Activated CD4-positive, alpha-beta T cell treated with anti-CD3 and anti-CD28 coated beads, Interleukin-2, amount 10 ng/mL, durations not matched to agents 24 days and 14 days (primary cell): Measurements from ENCODE around the gene TCF4. TPM values are rescaled to one million over a fixed set of nuclear protein-coding genes. Genes with fewer than 3 reads are reported as not detected.

Experiments used
- DNase-seq: peaks from one replicate; pipeline ENCODE4 v3.0.0; 2022
- H3K27ac Mint-ChIP-seq: one replicate; pipeline ENCODE4 v1.8.0; 2022; ENCODE audit warnings: mild to moderate bottlenecking, mixed read lengths
- H3K27me3 Mint-ChIP-seq: one replicate; pipeline ENCODE4 v1.8.0; 2022; ENCODE audit warnings: mixed read lengths
- H3K36me3 Mint-ChIP-seq: one replicate; pipeline ENCODE4 v1.8.0; 2022; ENCODE audit warnings: low read depth, mild to moderate bottlenecking, mixed read lengths
- H3K4me1 Mint-ChIP-seq: one replicate; pipeline ENCODE4 v1.8.0; 2021; ENCODE audit warnings: mixed read lengths
- H3K4me3 Mint-ChIP-seq: one replicate; pipeline ENCODE4 v1.8.0; 2022; ENCODE audit warnings: mild to moderate bottlenecking, moderate library complexity, mixed read lengths
- H3K9me3 Mint-ChIP-seq: one replicate; pipeline ENCODE4 v1.8.0; 2021; ENCODE audit warnings: mixed read lengths
- intact Hi-C: fragments of 100-400 bp; cut with micrococcal nuclease; formaldehyde crosslinking; loops from one replicate; pipeline ENCODE4 v1.15.1; 2023
- total RNA-seq: library from RNA; stranded (reverse); gene quantifications from 2 replicates; pipeline ENCODE4 v1.2.3, GENCODE V29; 2022

The TCF4 gene
- total RNA-seq, 1 donor from 2014 or later: 2.6 TPM

- no peak overlapping the region for H3K27ac Mint-ChIP-seq
- intact Hi-C loops: no loop called here
Observed at GRCh38 chr18:55258088-55258487, 329.9 kb downstream of the TCF4 start.

GRCh38 chr18:55256929-55257289 lies 331.1 kb downstream of the TCF4 start:
- Mint-ChIP-seq H3K9me3 (no peaks in the 10 kb centered on the region), H3K27me3 (no peaks in the 10 kb centered on the region), H3K36me3 (no peaks in the 10 kb centered on the region), H3K4me3 (no peak overlapping the region), H3K4me1 (no peaks in the 10 kb centered on the region), H3K27ac (no peak overlapping the region)
- DNase-seq: no peak
- intact Hi-C loops: no loop called here

More at GRCh38 chr18:55258088-55258487, 329.9 kb downstream of the TCF4 start:
- no peak for DNase-seq
- Mint-ChIP-seq H3K4me3 (no peak overlapping the region), H3K4me1 (no peaks in the 10 kb centered on the region), H3K36me3 (no peaks in the 10 kb centered on the region), H3K9me3 (no peaks in the 10 kb centered on the region), H3K27me3 (no peaks in the 10 kb centered on the region)

- Mint-ChIP-seq H3K9me3 (no peaks in the 10 kb centered on the region), H3K27ac (no peak overlapping the region), H3K27me3 (no peaks in the 10 kb centered on the region), H3K4me3 (no peak overlapping the region), H3K4me1 (no peaks in the 10 kb centered on the region), H3K36me3 (no peaks in the 10 kb centered on the region)
- DNase-seq: no peak
- intact Hi-C loops: no loop called here
Observed at GRCh38 chr18:55256226-55256928, 331.6 kb downstream of the TCF4 start.

- peaks cover 9% of the 10 kb centered on the region for H3K4me1 Mint-ChIP-seq
- intact Hi-C loops: no loop called here
- no peaks in the 10 kb centered on the region for H3K27me3 Mint-ChIP-seq
- H3K4me3 Mint-ChIP-seq: no peak overlapping the region
- no peak for DNase-seq
- no peak overlapping the region for H3K27ac Mint-ChIP-seq
- H3K9me3 Mint-ChIP-seq: no peaks in the 10 kb centered on the region
- H3K36me3 Mint-ChIP-seq: no peaks in the 10 kb centered on the region
Observed at GRCh38 chr18:55253814-55254213, 334.2 kb downstream of the TCF4 start.

- Mint-ChIP-seq H3K27me3 (no peaks in the 10 kb centered on the region), H3K4me3 (no peak overlapping the region), H3K9me3 (no peaks in the 10 kb centered on the region), H3K4me1 (peaks cover 9% of the 10 kb centered on the region), H3K36me3 (no peaks in the 10 kb centered on the region), H3K27ac (no peak overlapping the region)
- no peak for DNase-seq
- intact Hi-C loops: no loop called here
Observed at GRCh38 chr18:55252901-55253300, 335.1 kb downstream of the TCF4 start.

GRCh38 chr18:55252053-55252675 lies 335.8 kb downstream of the TCF4 start:
- H3K9me3 Mint-ChIP-seq: no peaks in the 10 kb centered on the region
- H3K36me3 Mint-ChIP-seq: no peaks in the 10 kb centered on the region
- H3K4me3 Mint-ChIP-seq: no peak overlapping the region
- no peak overlapping the region for H3K27ac Mint-ChIP-seq
- intact Hi-C loops: no loop called here
- no peak for DNase-seq
- H3K27me3 Mint-ChIP-seq: no peaks in the 10 kb centered on the region
- H3K4me1 Mint-ChIP-seq: peaks cover 9% of the 10 kb centered on the region

GRCh38 chr18:55251254-55251971 lies 336.6 kb downstream of the TCF4 start:
- H3K4me1 Mint-ChIP-seq: peaks cover 9% of the 10 kb centered on the region
- no peaks in the 10 kb centered on the region for H3K9me3 Mint-ChIP-seq
- H3K4me3 Mint-ChIP-seq: no peak overlapping the region
- H3K36me3 Mint-ChIP-seq: no peaks in the 10 kb centered on the region
- no peak for DNase-seq
- no peak overlapping the region for H3K27ac Mint-ChIP-seq
- intact Hi-C loops: no loop called here
- no peaks in the 10 kb centered on the region for H3K27me3 Mint-ChIP-seq

- Mint-ChIP-seq H3K27me3 (no peaks in the 10 kb centered on the region), H3K4me1 (peaks cover 9% of the 10 kb centered on the region), H3K27ac (peak overlapping the region; percentile 54), H3K9me3 (no peaks in the 10 kb centered on the region), H3K36me3 (no peaks in the 10 kb centered on the region), H3K4me3 (no peak overlapping the region)
- DNase-seq: no peak
- intact Hi-C loops: no loop called here
Observed at GRCh38 chr18:55250768-55251173, 337.2 kb downstream of the TCF4 start.

GRCh38 chr18:55249550-55249949 lies 338.4 kb downstream of the TCF4 start:
- H3K27me3 Mint-ChIP-seq: no peaks in the 10 kb centered on the region
- H3K27ac Mint-ChIP-seq: peak overlapping the region; percentile 62
- no peak for DNase-seq
- no peaks in the 10 kb centered on the region for H3K9me3 Mint-ChIP-seq
- H3K36me3 Mint-ChIP-seq: no peaks in the 10 kb centered on the region
- H3K4me3 Mint-ChIP-seq: no peak overlapping the region
- peaks cover 9% of the 10 kb centered on the region for H3K4me1 Mint-ChIP-seq
- intact Hi-C loops: no loop called here

GRCh38 chr18:55248495-55248894 lies 339.5 kb downstream of the TCF4 start:
- intact Hi-C loops: no loop called here
- Mint-ChIP-seq H3K9me3 (no peaks in the 10 kb centered on the region), H3K36me3 (no peaks in the 10 kb centered on the region), H3K4me1 (peaks cover 9% of the 10 kb centered on the region), H3K4me3 (no peak overlapping the region), H3K27ac (no peak overlapping the region), H3K27me3 (no peaks in the 10 kb centered on the region)
- no peak for DNase-seq

- peaks cover 9% of the 10 kb centered on the region for H3K4me1 Mint-ChIP-seq
- H3K27ac Mint-ChIP-seq: no peak overlapping the region
- no peaks in the 10 kb centered on the region for H3K27me3 Mint-ChIP-seq
- no peak for DNase-seq
- no peaks in the 10 kb centered on the region for H3K36me3 Mint-ChIP-seq
- intact Hi-C loops: no loop called here
- no peaks in the 10 kb centered on the region for H3K9me3 Mint-ChIP-seq
- H3K4me3 Mint-ChIP-seq: no peak overlapping the region
Observed at GRCh38 chr18:55247032-55247431, 341.0 kb downstream of the TCF4 start.

GRCh38 chr18:55246278-55246677 lies 341.7 kb downstream of the TCF4 start:
- H3K36me3 Mint-ChIP-seq: no peaks in the 10 kb centered on the region
- no peaks in the 10 kb centered on the region for H3K27me3 Mint-ChIP-seq
- no peaks in the 10 kb centered on the region for H3K9me3 Mint-ChIP-seq
- no peak for DNase-seq
- H3K4me3 Mint-ChIP-seq: no peak overlapping the region
- peaks cover 9% of the 10 kb centered on the region for H3K4me1 Mint-ChIP-seq
- no peak overlapping the region for H3K27ac Mint-ChIP-seq
- intact Hi-C loops: no loop called here

GRCh38 chr18:55245211-55245614 lies 342.8 kb downstream of the TCF4 start:
- Mint-ChIP-seq H3K36me3 (no peaks in the 10 kb centered on the region), H3K4me3 (no peak overlapping the region), H3K27me3 (peaks cover 3% of the 10 kb centered on the region), H3K27ac (no peak overlapping the region), H3K9me3 (no peaks in the 10 kb centered on the region), H3K4me1 (peaks cover 3% of the 10 kb centered on the region)
- DNase-seq: no peak
- intact Hi-C loops: no loop called here

GRCh38 chr18:55244546-55244945 lies 343.4 kb downstream of the TCF4 start:
- Mint-ChIP-seq H3K4me1 (peaks cover 3% of the 10 kb centered on the region), H3K4me3 (no peak overlapping the region), H3K27me3 (peaks cover 3% of the 10 kb centered on the region), H3K27ac (no peak overlapping the region), H3K9me3 (no peaks in the 10 kb centered on the region), H3K36me3 (no peaks in the 10 kb centered on the region)
- intact Hi-C loops: no loop called here
- no peak for DNase-seq
